GM21360 (cell line): ENCODE results near the gene NKAP.
A peak's percentile ranks its signal among the peaks of the same experiment; 100 is the strongest.
"Not testable (repeated sequence)": the region's sequence is repeated elsewhere in the genome, so short reads cannot be mapped to it uniquely, and the experiment has no call there.

Source experiments
- ATAC-seq: cut with Tn5 transposase; IDR thresholded peaks from one replicate; pipeline ENCODE4 v1.9.1; 2021; ENCODE audit warnings: mild to moderate bottlenecking, moderate library complexity; ENCODE audit not compliant: unreplicated experiment

Gene NKAP

GRCh38 chrX:119943185-119943988 lies at the start of gene NKAP:
TSS of gene NKAP (minus strand) at chrX:119943751. CDS start at chrX:119943605, 146 bp downstream.
- ATAC-seq = peak; percentile 77

GRCh38 chrX:119991005-119991787 lies 47.6 kb upstream of the NKAP start:
- ATAC-seq = no peak

- ATAC-seq = no peak
Observed at GRCh38 chrX:119990556-119991004, 47.0 kb upstream of the NKAP start.

GRCh38 chrX:119989905-119990555 lies 46.5 kb upstream of the NKAP start:
- no peak for ATAC-seq

- ATAC-seq = no peak
Observed at GRCh38 chrX:119986203-119986602, 42.7 kb upstream of the NKAP start.

GRCh38 chrX:119984652-119985051 lies 41.1 kb upstream of the NKAP start:
- no peak for ATAC-seq

GRCh38 chrX:119983494-119983893 lies 39.9 kb upstream of the NKAP start:
- ATAC-seq = no peak

- no peak for ATAC-seq
Observed at GRCh38 chrX:119982145-119982544, 38.6 kb upstream of the NKAP start.

GRCh38 chrX:119981286-119982070 lies 37.9 kb upstream of the NKAP start:
- no peak for ATAC-seq

GRCh38 chrX:119977172-119977571 lies 33.6 kb upstream of the NKAP start:
- not testable (repeated sequence) for ATAC-seq

- ATAC-seq = no peak
Observed at GRCh38 chrX:119971184-119971583, 27.6 kb upstream of the NKAP start.

- ATAC-seq = no peak
Observed at GRCh38 chrX:119970574-119970973, 27.0 kb upstream of the NKAP start.

- ATAC-seq = not testable (repeated sequence)
Observed at GRCh38 chrX:119966837-119967236, 23.3 kb upstream of the NKAP start.

- no peak for ATAC-seq
Observed at GRCh38 chrX:119960625-119961024, 17.1 kb upstream of the NKAP start.

GRCh38 chrX:119955807-119956570 lies 12.4 kb upstream of the NKAP start:
- not testable (repeated sequence) for ATAC-seq

GRCh38 chrX:119954374-119954773 lies 10.8 kb upstream of the NKAP start:
- no peak for ATAC-seq

- ATAC-seq = no peak
Observed at GRCh38 chrX:119948381-119948780, 4.8 kb upstream of the NKAP start.

GRCh38 chrX:119945481-119945880 lies 1.9 kb upstream of the NKAP start:
- no peak for ATAC-seq

GRCh38 chrX:119942831-119943184 lies 743 bp downstream of the NKAP start:
- peak; percentile 9 for ATAC-seq
